Uterus (tissue), 4 donors: ENCODE measurements around the gene POLR3C. TPM values are rescaled to one million over a fixed set of nuclear protein-coding genes. Genes with fewer than 3 reads are reported as not detected.
A peak's percentile ranks its signal among the peaks of the same experiment; 100 is the strongest.

ENCODE experiments used
- DNase-seq, 2 donors: peaks; one replicate each; pipeline ENCODE4 v3.0.0-alpha.2; 2019 to 2020
- H3K27ac ChIP-seq, 2 donors: fragments of 200-600 bp; sonication (generic); 1 replicate in 1 of 2; 2 replicates in 1 of 2; pipeline ENCODE4 v1.5.1; 2016 to 2018
- H3K27me3 ChIP-seq, 2 donors: fragments of 200-600 bp; sonication (generic); one replicate each; pipeline ENCODE4 v1.5.1; 2018 to 2019; ENCODE audit warnings: control low read depth in 1 of 2
- H3K36me3 ChIP-seq, 2 donors: fragments of 200-600 bp; sonication (generic); one replicate each; pipeline ENCODE4 v1.5.1; 2019; ENCODE audit warnings: control low read depth in 1 of 2
- H3K4me1 ChIP-seq, 2 donors: fragments of 200-600 bp; sonication (generic); one replicate each; pipeline ENCODE4 v1.5.1; 2018 to 2019; ENCODE audit warnings: control low read depth in 1 of 2
- H3K4me3 ChIP-seq, 2 donors: fragments of 200-600 bp; sonication (generic); 1 replicate in 1 of 2; 2 replicates in 1 of 2; pipeline ENCODE4 v1.5.1; 2018 to 2019; ENCODE audit warnings: mild to moderate bottlenecking in 1 of 2
- H3K9me3 ChIP-seq, 2 donors: fragments of 200-600 bp; sonication (generic); one replicate each; pipeline ENCODE4 v1.5.1; 2019; ENCODE audit warnings: control low read depth in 1 of 2
- CTCF ChIP-seq, 4 experiments: fragments of 200-600 bp in 2 of 4; fragments of 450-650 bp in 2 of 4; sonication (generic) in 2 of 4; IDR thresholded peaks; one replicate each; pipeline ENCODE4 v1.5.1; 2016 to 2019; ENCODE audit warnings: antibody characterized with exemption in 4 of 4, mild to moderate bottlenecking in 2 of 4, moderate library complexity in 1 of 4
- POLR2A ChIP-seq, 2 donors: fragments of 450-650 bp; IDR thresholded peaks; one replicate each; pipeline ENCODE4 v1.6.1; 2016; ENCODE audit warnings: antibody characterized with exemption in 2 of 2, mild to moderate bottlenecking in 1 of 2, moderate library complexity in 1 of 2
- intact Hi-C: fragments of 100-400 bp; cut with DNase I; formaldehyde crosslinking; loops from one replicate; pipeline ENCODE4 v1.15.1; 2023; ENCODE audit warnings: low total_unique reads
- total RNA-seq, 4 donors: library from RNA; depleted of rRNA in 3 of 4; stranded (reverse); fragments of >200 nt in 3 of 4; gene quantifications; one replicate each; pipeline versions ENCODE4 v1.1.0 to v1.2.4, GENCODE V29; 2014 to 2023
- donor health status: DM: yes; HTN: yes; CAD: no.

The POLR3C gene
- total RNA-seq, result 10 to 100 TPM; 36.0 to 49.2 (median 42.2) TPM

GRCh38 chr1:145823565-145824498 lies at the start of gene POLR3C, which contains the start of gene RNF115:
Gene POLR3C (plus strand): TSS chr1:145824200. CDS start chr1:145825777, 1,577 bp downstream.
Gene RNF115 (minus strand): TSS chr1:145824095. CDS start chr1:145823873, 222 bp downstream.
- no peaks in the 10 kb centered on the region for H3K4me1 ChIP-seq
- intact Hi-C loops, result no loop called here
- TF ChIP-seq POLR2A (IDR thresholded peaks at IDR 0.05), result peak; percentile 83 to 88
- peak in 1 of 4 experiments; percentile 20 for TF ChIP-seq CTCF (IDR thresholded peaks at IDR 0.05)
- peak within 1 kb of the TSS; percentile 86 to 96 for H3K27ac ChIP-seq
- peak within 1 kb of the TSS; percentile 74 to 82 for H3K4me3 ChIP-seq
- no peaks in the 10 kb centered on the region for H3K27me3 ChIP-seq
- no peaks in the 10 kb centered on the region for H3K9me3 ChIP-seq
- peak; percentile 88 to 90 for DNase-seq
- no peaks in the 10 kb centered on the region for H3K36me3 ChIP-seq

GRCh38 chr1:145777357-145778145 lies 46.4 kb upstream of the POLR3C start:
- no peak overlapping the region for H3K4me3 ChIP-seq

GRCh38 chr1:145778146-145778540 lies 45.9 kb upstream of the POLR3C start:
- Histone ChIP-seq H3K4me3 (no peak overlapping the region), H3K36me3 (no peaks in the 10 kb centered on the region), H3K9me3 (no peaks in the 10 kb centered on the region), H3K27ac (peak overlapping the region in 1 of 2 donors; percentile 56), H3K4me1 (peaks cover 0 to 8% of the 10 kb centered on the region in 2 donors), H3K27me3 (no peaks in the 10 kb centered on the region)
- DNase-seq, result no peak
- TF ChIP-seq CTCF (IDR thresholded peaks at IDR 0.05), result no peak
- TF ChIP-seq POLR2A (IDR thresholded peaks at IDR 0.05), result no peak
- intact Hi-C loops, result no loop called here

More at GRCh38 chr1:145777357-145778145, 46.4 kb upstream of the POLR3C start:
- Histone ChIP-seq H3K27me3 (no peaks in the 10 kb centered on the region), H3K4me1 (peaks cover 0 to 8% of the 10 kb centered on the region in 2 donors), H3K27ac (peak overlapping the region in 1 of 2 donors; percentile 56), H3K9me3 (no peaks in the 10 kb centered on the region), H3K36me3 (no peaks in the 10 kb centered on the region)
- TF ChIP-seq POLR2A (IDR thresholded peaks at IDR 0.05), result no peak
- TF ChIP-seq CTCF (IDR thresholded peaks at IDR 0.05), result no peak
- no peak for DNase-seq
- intact Hi-C loops, result no loop called here

GRCh38 chr1:145782272-145783099 lies 41.5 kb upstream of the POLR3C start:
- TF ChIP-seq POLR2A (IDR thresholded peaks at IDR 0.05), result no peak
- TF ChIP-seq CTCF (IDR thresholded peaks at IDR 0.05), result no peak
- intact Hi-C loops, result no loop called here
- peak overlapping the region; percentile 10 to 23 for H3K4me3 ChIP-seq
- peaks cover 0 to 3% of the 10 kb centered on the region in 2 donors for H3K4me1 ChIP-seq
- peak overlapping the region; percentile 70 to 85 for H3K27ac ChIP-seq
- H3K27me3 ChIP-seq, result no peaks in the 10 kb centered on the region
- no peaks in the 10 kb centered on the region for H3K9me3 ChIP-seq
- no peaks in the 10 kb centered on the region for H3K36me3 ChIP-seq
- no peak for DNase-seq
